ENCODE data around the gene GNB1L.

The GNB1L gene

DNA sequence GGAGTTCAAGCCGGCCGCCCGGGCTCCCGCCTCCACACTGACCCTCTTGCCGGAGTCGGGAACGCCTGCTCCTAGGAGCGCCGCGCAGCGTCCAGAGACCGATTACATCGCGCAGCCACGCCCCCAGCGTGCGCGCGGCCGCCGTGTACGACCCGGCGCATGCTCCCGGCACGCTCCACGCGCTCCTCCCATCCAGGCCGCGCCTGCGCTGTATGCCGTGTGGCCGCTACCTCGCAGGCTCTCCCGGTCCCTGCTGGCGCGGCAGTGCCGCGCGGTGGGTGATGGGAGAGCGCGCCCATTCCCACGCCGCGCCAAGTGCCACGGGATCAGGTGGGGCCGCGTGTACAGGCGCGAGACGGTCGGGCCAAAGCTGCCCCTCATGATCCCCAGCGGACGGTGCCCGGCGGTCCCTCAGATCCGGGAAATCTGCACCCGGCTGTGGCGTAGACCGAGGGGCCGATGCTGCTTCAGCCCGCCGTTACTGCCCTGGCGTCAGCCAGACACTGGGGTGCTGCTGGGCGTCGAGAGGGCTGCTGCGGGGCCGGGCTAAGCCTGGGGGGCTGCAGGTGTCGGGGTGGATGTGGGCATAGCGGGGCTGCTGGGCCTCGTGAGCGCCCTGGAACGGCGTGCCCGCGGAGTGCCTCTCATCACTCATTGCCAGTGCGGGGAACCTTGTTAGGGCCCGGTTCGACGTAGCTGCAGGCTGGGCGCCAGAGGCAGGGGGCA is at the start of gene GNB1L, which contains the start of gene RTL10:
Gene GNB1L (minus strand): TSS at position 97 of the 726 bp plus-strand sequence. CDS start 33,519 bp downstream, outside the sequence.
Gene RTL10 (minus strand): TSS at position 97 of the 726 bp plus-strand sequence. CDS start 2,613 bp downstream, outside the sequence.
- DNase-seq: peak; percentile 97

GRCh38 chr22:19904174-19904856 is 49.6 kb upstream of the GNB1L start:
- no peak for DNase-seq

DNA sequence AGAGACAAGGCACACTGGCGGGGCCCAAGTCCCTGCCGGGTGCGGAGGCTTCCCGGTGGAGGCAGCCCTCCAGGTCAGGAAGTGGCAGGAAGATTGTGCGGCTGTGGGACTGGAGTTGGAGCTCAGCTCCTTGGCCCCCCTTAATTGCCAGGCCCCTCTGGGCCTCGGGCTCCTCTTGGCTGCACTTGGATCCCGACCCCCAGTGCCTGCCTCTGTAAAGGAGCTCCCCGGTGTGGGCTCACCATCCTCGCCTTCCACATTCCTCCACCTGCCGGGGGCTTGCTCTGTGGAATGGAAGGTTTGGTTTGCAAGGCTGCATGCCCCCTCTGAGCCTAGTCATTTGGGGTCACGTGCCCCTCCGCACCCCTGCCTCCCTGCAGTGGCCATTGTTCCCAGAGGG is 48.8 kb upstream of the GNB1L start:
- DNase-seq: no peak

GRCh38 chr22:19903031-19903430 is 48.4 kb upstream of the GNB1L start:
- DNase-seq: no peak

DNA sequence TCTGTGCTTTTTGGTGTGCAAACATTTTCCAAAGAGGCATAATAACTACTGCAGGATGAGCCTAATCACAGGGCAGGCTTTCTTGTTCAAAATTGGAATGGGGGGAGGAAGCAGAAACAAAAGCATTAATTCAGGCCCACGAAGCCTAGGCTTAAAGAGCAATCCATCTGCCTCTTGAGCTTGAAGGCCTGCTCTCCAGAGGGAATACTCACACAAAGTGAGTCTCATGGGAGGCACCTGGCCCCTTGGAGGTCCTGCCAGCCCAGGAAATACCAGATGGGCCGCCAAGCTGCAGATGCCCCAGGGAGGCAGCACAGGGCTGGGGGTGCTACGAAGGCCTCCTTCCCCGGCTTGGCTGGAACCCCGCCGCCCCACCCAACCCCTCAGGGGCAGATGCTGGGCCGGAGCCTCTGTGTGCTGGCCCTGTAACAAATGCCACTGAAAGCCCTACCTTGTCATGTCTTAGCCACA is 47.6 kb upstream of the GNB1L start:
- DNase-seq: no peak

DNA sequence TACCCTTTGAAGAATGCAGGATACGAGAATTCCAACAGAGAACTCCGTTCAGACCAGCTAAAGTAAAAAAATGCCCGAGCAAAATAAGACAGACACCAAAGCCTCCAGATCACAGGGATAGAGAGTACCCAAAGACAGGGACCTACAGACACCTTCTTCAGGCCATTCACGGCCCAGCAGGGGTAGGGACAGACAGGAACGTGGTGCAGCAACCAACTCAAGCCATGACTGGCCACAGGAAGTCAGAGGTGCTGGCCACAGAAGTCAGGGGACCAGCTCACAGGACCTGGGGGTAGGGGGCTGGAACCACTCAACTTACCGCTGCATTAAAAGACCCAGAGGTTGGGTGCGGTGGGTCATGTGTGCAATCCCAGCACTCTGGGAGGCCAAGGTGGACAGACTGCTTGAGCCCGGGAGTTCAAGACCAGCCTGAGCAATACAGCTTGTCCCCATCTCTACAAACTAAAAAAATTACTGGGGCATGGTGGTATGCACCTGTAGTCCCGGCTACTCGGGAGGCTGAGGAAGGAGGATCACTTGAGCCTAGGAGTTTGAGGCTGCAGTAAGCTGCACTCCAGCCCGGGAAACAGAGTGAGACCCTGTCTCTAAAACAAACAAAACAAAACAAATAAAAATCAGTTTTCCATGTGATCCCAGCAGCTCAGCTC is 47.0 kb upstream of the GNB1L start:
- no peak for DNase-seq

DNA sequence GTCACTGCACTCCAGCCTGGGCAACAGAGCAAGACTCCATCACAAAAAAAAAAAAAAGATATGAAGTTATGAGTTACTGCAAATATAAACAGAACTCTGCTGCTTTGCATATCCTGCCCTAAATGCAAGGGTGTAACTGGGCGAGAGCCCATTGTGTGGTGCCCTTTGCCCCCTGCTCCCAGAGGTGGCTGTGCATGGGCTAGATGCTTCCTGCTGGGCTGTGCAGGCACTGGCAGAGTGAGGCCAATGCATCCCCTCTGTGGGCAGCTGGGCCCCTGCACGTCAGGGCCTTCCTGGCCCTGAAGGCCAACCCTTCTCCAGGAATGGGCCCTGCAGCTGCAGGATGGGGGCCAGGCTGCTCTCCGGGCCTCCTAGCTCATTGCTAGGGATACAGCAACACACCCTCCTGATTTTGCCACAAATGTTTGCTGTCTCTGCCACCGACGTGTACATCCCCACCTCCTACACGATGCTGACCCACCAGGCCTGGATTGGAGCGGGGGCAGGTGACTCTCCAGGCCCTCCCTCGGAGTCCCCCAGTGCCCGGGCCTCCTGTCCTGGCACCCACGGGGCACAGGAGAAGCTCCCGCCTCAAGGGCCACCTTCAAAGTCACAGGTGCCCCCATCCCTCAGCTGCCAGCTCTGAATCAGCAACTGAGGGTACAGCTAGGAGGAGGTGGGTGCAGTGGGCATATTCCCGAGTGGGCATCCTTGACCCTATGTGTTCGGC is 46.2 kb upstream of the GNB1L start:
- DNase-seq: no peak

DNA sequence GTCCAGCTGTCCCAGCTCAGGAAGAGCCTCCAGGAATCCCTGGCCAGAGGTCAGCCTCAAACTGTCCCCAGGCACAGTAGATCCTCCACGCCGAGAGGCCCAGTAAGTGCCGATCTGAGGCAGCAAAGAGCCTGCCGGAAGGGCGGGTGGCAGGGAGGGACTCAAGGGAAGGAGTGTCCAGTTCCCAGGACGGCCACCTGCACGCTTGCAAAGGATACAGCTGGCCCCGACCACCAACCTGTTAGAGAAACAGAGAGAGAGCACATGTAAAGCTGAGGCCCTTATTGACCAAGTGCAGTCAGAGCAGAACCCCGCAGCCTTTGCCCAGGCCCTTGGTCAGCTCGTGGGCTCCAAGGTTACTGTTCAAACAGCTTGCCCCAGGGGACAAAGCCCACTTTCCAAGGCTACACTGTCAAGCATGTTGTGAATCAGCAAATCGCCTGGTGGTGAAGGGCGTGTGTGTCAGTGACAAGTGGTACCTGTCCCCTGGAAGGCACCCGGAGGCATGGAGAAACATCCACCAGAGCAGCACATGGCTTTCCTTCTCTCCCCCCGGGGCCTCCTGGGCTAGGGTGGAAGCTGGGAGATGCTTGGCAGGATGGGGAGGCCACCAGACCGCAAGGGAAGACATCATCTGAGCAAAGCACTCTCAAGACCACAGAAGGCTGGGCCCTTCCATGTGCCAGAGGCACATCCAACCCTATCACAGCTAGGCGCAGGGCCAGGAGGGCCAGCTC is 44.3 kb upstream of the GNB1L start:
- DNase-seq: no peak

- no peak for DNase-seq
Measured at GRCh38 chr22:19898145-19898544, 43.5 kb upstream of the GNB1L start.

DNA sequence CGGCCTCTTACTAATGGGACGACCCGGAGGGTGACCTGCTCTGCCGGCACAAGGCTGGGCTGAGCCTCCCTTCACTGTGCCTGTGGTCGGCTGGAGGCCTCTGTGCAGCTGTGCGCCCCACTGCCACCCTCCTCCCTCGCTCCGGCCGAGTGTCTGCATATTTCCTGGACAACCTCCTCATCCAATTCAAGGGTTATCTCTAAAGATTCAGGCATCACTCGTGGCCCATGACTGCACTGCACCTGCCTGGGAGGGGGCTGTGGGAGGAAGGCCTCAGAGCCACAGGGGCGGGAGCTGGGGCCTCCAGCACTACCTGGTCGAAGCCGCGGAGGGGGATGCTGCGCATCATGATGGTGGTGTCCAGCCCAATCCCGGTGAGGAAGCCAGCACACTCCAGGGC is 43.1 kb upstream of the GNB1L start:
- DNase-seq: no peak

DNA sequence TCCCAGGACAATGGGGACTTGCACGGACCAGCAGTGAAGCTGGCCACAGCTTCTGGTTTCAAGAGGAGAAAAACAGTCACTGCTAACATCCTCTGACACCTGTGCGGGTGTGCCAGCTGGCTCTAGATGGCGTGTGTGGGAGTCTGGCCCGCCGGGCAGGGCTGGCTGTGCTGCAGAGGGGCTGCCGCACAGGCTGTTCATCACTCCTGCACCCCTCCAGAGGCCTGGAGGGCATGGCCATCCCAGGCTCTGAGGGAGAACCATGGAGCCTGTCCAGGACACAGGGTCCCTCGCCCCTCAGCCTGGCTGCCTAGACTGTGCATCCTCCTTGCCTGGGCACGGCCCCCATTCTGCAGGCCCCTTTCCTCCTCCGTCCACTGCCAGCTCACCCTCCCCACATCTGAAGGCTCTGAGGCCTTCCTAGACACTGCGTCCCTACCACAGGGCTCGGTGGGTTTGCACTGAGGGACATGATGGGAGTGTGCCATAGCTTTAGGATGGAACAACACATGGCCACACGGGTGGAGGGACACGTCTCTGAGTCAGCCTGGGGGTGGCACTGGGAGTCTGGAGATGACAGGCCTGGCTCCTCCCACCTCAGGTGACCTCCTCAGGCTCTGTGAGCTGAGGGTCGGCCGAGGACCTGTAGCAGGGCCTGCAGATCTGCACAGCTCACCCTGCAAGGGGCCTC is 42.1 kb upstream of the GNB1L start:
- DNase-seq: no peak

DNA sequence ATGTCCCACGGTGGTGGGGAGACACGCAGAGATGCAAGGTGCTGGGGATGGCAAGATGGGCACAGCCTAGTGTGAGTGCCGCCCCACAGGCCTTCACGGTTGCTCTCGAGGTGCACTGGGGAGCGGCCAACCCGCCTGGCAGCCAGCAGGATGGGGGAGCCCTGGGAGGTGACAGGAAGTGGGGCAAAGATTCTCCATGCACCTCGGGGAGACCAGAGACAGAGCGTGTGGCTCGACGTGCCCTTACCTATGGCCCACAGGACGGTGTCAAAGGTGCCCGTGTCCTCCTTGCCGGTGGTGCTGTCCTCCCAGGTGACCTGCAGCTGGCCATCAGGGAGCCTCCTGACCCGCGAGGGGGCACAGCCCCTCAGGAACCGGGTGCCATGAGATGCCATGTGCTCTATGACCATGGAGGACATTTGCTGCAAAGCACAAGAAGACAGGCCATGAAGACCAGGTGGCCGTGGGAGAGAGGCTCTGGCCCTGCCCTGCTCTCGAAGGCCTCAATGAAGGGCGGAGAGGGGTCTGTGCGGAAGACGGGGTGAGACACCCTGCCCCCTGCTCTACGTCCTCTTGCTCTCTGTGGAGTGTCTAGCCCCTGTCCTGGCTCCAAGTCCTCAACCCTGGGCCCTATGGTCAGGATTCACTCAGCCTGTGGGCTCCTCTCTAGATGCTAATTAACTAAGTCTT is 40.6 kb upstream of the GNB1L start:
- no peak for DNase-seq

DNA sequence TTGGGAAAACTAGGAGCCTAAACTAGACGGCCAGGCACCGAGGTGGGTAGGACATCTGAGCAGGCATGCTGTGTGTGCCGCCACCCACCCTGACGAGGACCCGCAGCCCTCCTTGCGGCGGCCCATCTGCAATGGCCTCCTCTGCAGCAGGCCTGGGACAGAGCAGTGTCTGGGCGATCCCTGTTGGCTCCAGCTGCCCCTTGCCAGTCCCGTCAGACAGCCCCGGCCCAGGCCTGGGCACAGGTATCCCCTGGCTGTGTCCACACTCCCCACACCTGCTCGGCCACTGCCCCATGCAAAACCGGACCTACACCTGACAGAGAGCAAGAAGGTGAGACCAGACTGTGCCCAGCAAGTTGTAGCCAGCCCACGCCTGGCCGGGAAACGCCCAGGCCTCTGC is 38.7 kb upstream of the GNB1L start:
- no peak for DNase-seq

- DNase-seq: no peak
Measured at GRCh38 chr22:19892925-19893324, 38.3 kb upstream of the GNB1L start.

- DNase-seq: no peak
Measured at GRCh38 chr22:19892257-19892879, 37.7 kb upstream of the GNB1L start.

- DNase-seq: peak; percentile 46
Measured at GRCh38 chr22:19891317-19892256, 36.9 kb upstream of the GNB1L start.

- no peak for DNase-seq
Measured at GRCh38 chr22:19890502-19891316, 36.0 kb upstream of the GNB1L start.

DNA sequence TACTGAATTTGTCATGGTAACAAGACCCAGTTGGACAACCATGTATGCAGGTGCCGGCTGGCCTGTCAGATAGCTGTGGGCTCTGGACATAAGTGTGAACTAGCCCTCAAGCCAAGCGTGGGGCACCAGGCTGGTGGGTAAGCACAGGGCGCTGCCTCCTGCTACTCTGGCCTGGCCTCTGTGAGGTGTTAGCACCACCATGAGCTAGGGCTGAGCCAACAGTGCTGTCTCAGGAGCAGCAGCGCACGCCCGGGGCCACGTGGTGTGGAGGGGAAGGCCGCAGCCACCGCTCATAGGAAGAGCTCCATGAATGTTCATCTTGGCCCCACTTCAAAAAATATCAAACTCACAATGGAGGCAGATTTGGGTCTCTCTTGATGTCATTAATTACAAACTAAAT is 35.3 kb upstream of the GNB1L start:
- no peak for DNase-seq

All from NCI-H774 (cell line).